Measurements from ENCODE around the gene GIT2.
"Not testable (repeated sequence)": the region's sequence is repeated elsewhere in the genome, so short reads cannot be mapped to it uniquely, and the experiment has no call there.

The GIT2 gene

GRCh38 chr12:109914461-109914860 lies 81.7 kb downstream of the GIT2 start:
- Histone ChIP-seq H3K4me3 (no peak overlapping the region), H3K27ac (no peak overlapping the region), H3K9ac (no peak overlapping the region), H3K4me2 (no peak overlapping the region), H3K36me3 (peaks cover 97 to 100% (median 100%) of the 10 kb centered on the region in 11 experiments), H3K9me3 (replicated peaks in 1 of 11) (no peaks in the 10 kb centered on the region), H3K4me1 (no peaks in the 10 kb centered on the region), H4K20me1 (peaks cover 0 to 32% (median 6%) of the 10 kb centered on the region in 11 experiments; a peak in 7 of 22 replicates), H3K27me3 (no peaks in the 10 kb centered on the region)
- no peak for TF ChIP-seq Cebpa-rat (IDR thresholded peaks at IDR 0.05)

GRCh38 chr12:109912855-109913321 lies 83.3 kb downstream of the GIT2 start:
- Histone ChIP-seq H3K27ac (no peak overlapping the region; a peak in 1 of 22 replicates), H4K20me1 (peaks cover 0 to 32% (median 6%) of the 10 kb centered on the region in 11 experiments; a peak in 7 of 22 replicates), H3K9me3 (replicated peaks in 1 of 11) (no peaks in the 10 kb centered on the region), H3K9ac (no peak overlapping the region), H3K4me2 (no peak overlapping the region), H3K4me3 (no peak overlapping the region), H3K27me3 (no peaks in the 10 kb centered on the region), H3K4me1 (no peaks in the 10 kb centered on the region), H3K36me3 (peaks cover 98 to 100% (median 100%) of the 10 kb centered on the region in 11 experiments)
- no peak for TF ChIP-seq Cebpa-rat (IDR thresholded peaks at IDR 0.05)

GRCh38 chr12:109910969-109911348 lies 85.2 kb downstream of the GIT2 start:
- no peak for TF ChIP-seq Cebpa-rat (IDR thresholded peaks at IDR 0.05)
- H4K20me1 ChIP-seq = peaks cover 0 to 39% (median 5%) of the 10 kb centered on the region in 11 experiments; a peak in 7 of 22 replicates
- H3K27ac ChIP-seq = no peak overlapping the region
- peaks cover 98 to 100% (median 100%) of the 10 kb centered on the region in 11 experiments for H3K36me3 ChIP-seq
- no peak overlapping the region for H3K9ac ChIP-seq
- no peaks in the 10 kb centered on the region for H3K27me3 ChIP-seq
- H3K9me3 ChIP-seq (replicated peaks in 1 of 11) = no peaks in the 10 kb centered on the region
- H3K4me2 ChIP-seq = no peak overlapping the region
- H3K4me3 ChIP-seq = no peak overlapping the region
- no peaks in the 10 kb centered on the region for H3K4me1 ChIP-seq

GRCh38 chr12:109910254-109910968 lies 85.8 kb downstream of the GIT2 start:
- no peak overlapping the region for H3K4me2 ChIP-seq
- no peaks in the 10 kb centered on the region for H3K4me1 ChIP-seq
- TF ChIP-seq Cebpa-rat (IDR thresholded peaks at IDR 0.05) = no peak; a peak in 1 of 22 replicates
- peaks cover 98 to 100% (median 100%) of the 10 kb centered on the region in 11 experiments for H3K36me3 ChIP-seq
- no peaks in the 10 kb centered on the region for H3K27me3 ChIP-seq
- no peak overlapping the region for H3K27ac ChIP-seq
- no peak overlapping the region for H3K4me3 ChIP-seq
- peaks cover 0 to 36% (median 5%) of the 10 kb centered on the region in 11 experiments; a peak in 7 of 22 replicates for H4K20me1 ChIP-seq
- no peaks in the 10 kb centered on the region for H3K9me3 ChIP-seq (replicated peaks in 1 of 11)
- H3K9ac ChIP-seq = no peak overlapping the region

DNA sequence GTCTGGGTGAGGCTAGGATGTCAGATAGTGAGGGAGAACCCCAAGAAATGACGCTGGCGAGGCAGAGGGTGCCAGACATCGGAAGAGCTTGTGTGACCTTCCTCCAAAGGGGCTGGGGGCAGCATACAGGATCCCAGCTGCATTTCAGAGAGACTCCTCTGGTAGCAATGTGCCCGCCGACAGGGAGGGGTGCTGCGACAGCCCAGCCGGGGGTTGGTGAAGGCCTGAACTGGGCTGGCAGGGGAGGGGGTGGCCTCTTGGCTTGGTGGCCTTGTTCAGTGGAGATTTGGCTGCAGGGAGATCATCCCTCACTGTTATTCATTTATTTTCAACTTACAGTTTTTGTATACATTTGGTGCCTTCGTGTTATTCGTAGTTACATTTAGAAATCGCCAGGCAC lies 90.9 kb downstream of the GIT2 start:
- Histone ChIP-seq H3K4me1 (peaks cover 9 to 18% (median 14%) of the 10 kb centered on the region in 10 experiments; a peak in 19 of 20 replicates), H3K9me3 (replicated peaks in 1 of 11) (no peaks in the 10 kb centered on the region), H3K27me3 (no peaks in the 10 kb centered on the region), H3K9ac (no peak overlapping the region), H3K36me3 (peaks cover 76 to 88% (median 79%) of the 10 kb centered on the region in 11 experiments), H3K4me2 (no peak overlapping the region), H3K27ac (no peak overlapping the region), H3K4me3 (no peak overlapping the region), H4K20me1 (peaks cover 0 to 19% (median 3%) of the 10 kb centered on the region in 11 experiments; a peak in 7 of 22 replicates)
- TF ChIP-seq Cebpa-rat (IDR thresholded peaks at IDR 0.05) = no peak

GRCh38 chr12:109902891-109903418 lies 93.2 kb downstream of the GIT2 start:
- Histone ChIP-seq H3K9ac (peak overlapping the region in 4 of 11 experiments; percentile 13 to 93 (median 64); a peak in 4 of 22 replicates), H3K9me3 (replicated peaks in 1 of 11) (no peaks in the 10 kb centered on the region), H3K27me3 (no peaks in the 10 kb centered on the region), H3K27ac (no peak overlapping the region), H3K4me2 (no peak overlapping the region), H3K36me3 (peaks cover 53 to 65% (median 56%) of the 10 kb centered on the region in 11 experiments), H3K4me3 (no peak overlapping the region), H4K20me1 (peaks cover 0 to 19% (median 3%) of the 10 kb centered on the region in 11 experiments; a peak in 7 of 22 replicates), H3K4me1 (peaks cover 17 to 30% (median 22%) of the 10 kb centered on the region in 10 experiments)
- TF ChIP-seq Cebpa-rat (IDR thresholded peaks at IDR 0.05) = no peak

GRCh38 chr12:109900752-109901580 lies 95.2 kb downstream of the GIT2 start:
- Histone ChIP-seq H3K4me2 (peak overlapping the region; percentile 90 to 97 (median 95)), H3K27me3 (no peaks in the 10 kb centered on the region), H3K9ac (peak overlapping the region; percentile 87 to 93 (median 90)), H3K4me1 (peaks cover 17 to 30% (median 22%) of the 10 kb centered on the region in 10 experiments), H3K4me3 (peak overlapping the region; percentile 79 to 88 (median 80)), H3K27ac (peak overlapping the region; percentile 75 to 92 (median 89)), H3K36me3 (peaks cover 33 to 45% (median 36%) of the 10 kb centered on the region in 11 experiments), H4K20me1 (peaks cover 0 to 19% (median 0%) of the 10 kb centered on the region in 11 experiments; a peak in 7 of 22 replicates), H3K9me3 (replicated peaks in 1 of 11) (no peaks in the 10 kb centered on the region)
- TF ChIP-seq Cebpa-rat (IDR thresholded peaks at IDR 0.05) = no peak

DNA sequence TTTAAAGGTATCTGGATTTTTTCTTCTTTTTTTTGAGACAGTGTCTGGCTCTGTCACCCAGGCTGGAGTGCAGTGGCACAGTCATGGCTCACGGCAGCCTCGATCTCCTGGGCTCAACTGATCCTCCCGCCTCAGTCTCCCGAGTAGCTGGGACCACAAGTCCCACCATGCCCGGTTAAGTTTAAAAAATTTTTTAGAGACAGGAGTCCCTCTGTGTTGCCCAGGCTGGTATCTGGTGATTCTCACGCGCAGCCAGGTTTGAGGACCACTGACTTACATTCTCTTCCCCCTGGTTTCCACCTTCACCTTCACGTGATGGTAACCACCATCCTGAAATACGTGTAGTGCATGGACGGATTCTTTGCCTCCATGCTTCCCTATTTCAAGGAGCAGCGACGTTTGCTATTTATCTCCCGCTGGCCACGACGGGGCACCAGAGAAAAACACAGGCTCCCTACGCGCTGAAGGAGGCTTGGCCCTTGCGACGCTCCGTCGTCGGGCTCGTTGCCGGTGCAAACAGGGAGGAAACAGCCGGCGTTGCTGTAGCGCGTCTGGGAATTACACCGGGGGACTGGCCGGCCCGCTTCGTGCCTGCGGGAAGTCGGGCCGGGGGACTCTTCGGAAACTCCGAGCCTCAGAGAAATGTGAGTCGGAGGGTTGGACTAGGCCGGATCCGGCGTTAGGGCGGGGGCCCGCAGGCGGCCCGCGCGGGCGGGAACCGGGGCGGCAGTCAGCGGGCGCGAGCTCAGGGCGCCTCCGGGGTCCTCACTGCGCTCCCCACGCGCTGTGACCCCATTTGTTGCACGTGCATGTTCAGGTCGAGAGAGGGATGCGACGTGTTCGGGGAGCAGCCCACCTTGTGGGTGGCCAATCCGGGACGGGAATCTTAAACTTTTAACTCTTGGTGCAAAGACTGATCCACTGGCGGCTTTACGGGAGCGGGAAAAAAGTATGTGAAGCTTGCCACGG lies 96.1 kb downstream of the GIT2 start, which contains the start of gene TCHP:
Gene TCHP (plus strand): TSS at position 492 of the 969 bp plus-strand sequence. CDS start 2,753 bp downstream, outside the sequence.
- H4K20me1 ChIP-seq = peaks cover 0 to 19% (median 0%) of the 10 kb centered on the region in 11 experiments; a peak in 5 of 22 replicates
- H3K36me3 ChIP-seq = peaks cover 24 to 36% (median 27%) of the 10 kb centered on the region in 11 experiments
- no peaks in the 10 kb centered on the region for H3K27me3 ChIP-seq
- no peaks in the 10 kb centered on the region for H3K9me3 ChIP-seq (replicated peaks in 1 of 11)
- H3K4me3 ChIP-seq = peak within 1 kb of the TSS; percentile 79 to 88 (median 80)
- H3K4me2 ChIP-seq = peak within 1 kb of the TSS; percentile 90 to 97 (median 95)
- TF ChIP-seq Cebpa-rat (IDR thresholded peaks at IDR 0.05) = no peak
- H3K9ac ChIP-seq = peak within 1 kb of the TSS; percentile 87 to 93 (median 90)
- H3K27ac ChIP-seq = peak within 1 kb of the TSS; percentile 75 to 92 (median 89)
- H3K4me1 ChIP-seq = peaks cover 17 to 30% (median 22%) of the 10 kb centered on the region in 10 experiments

DNA sequence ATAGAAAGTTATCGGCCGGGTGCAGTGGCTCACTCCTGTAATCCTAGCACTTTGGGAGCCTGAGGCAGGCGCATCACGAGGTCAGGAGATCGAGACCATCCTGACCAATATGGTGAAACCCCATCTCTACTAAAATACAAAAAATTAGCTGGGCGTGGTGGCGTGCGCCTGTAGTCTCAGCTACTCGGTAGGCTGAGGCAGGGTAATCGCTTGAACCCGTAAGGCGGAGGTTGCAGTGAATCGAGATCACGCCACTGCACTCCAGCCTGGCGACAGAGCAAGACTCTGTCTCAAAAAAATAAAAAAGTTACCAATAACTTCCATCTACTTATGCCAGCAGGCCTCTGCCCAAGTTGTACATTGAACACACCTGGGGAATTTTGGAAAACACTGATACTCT lies 96.8 kb downstream of the GIT2 start:
- not testable (repeated sequence) for H3K27me3 ChIP-seq; H3K9me3 ChIP-seq (replicated peaks in 1 of 11)
- peak overlapping the region; percentile 79 to 88 (median 80); a peak in 14 of 20 replicates for H3K4me3 ChIP-seq
- peak overlapping the region; percentile 87 to 93 (median 90); a peak in 21 of 22 replicates for H3K9ac ChIP-seq
- H3K27ac ChIP-seq = peak overlapping the region; percentile 75 to 92 (median 89); a peak in 19 of 22 replicates
- peaks cover 0 to 19% (median 0%) of the 10 kb centered on the region in 11 experiments; a peak in 4 of 22 replicates for H4K20me1 ChIP-seq
- H3K36me3 ChIP-seq = peaks cover 16 to 29% (median 20%) of the 10 kb centered on the region in 11 experiments
- H3K4me2 ChIP-seq = peak overlapping the region; percentile 81 to 97 (median 93)
- H3K4me1 ChIP-seq = peaks cover 17 to 30% (median 22%) of the 10 kb centered on the region in 10 experiments

All from BLaER1 treated with 17β-estradiol and CSF1 and Interleukin-3, amounts not matched to agents 10 nM and 100 nM (cell line).